HCT116 (cell line): ENCODE data around the gene ALCAM.

Experiments
- CTCF ChIP-seq, 3 experiments: fragments of 200-600 bp in 1 of 3; sonication (generic) in 1 of 3; IDR thresholded peaks in 2 of 3; conservative IDR thresholded peaks in 1 of 3; 2 replicates each; pipeline ENCODE4 v1.5.1; 2012 to 2017; ENCODE audit warnings: low read depth in 2 of 3, low read length in 2 of 3, antibody characterized with exemption in 1 of 3, borderline replicate concordance in 1 of 3, control low read depth in 1 of 3, mild to moderate bottlenecking in 1 of 3, mixed read lengths in 1 of 3, mixed run types in 1 of 3, moderate library complexity in 1 of 3; ENCODE audit not compliant: insufficient read depth in 1 of 3
- EZH2 ChIP-seq: fragments of 200-600 bp; sonication (generic); IDR thresholded peaks from 2 replicates; pipeline ENCODE4 v1.6.1; 2017; ENCODE audit warnings: antibody characterized with exemption, mixed run types
- POLR2A ChIP-seq: IDR thresholded peaks from 2 replicates; pipeline ENCODE4 v1.7.0; 2011; ENCODE audit warnings: borderline replicate concordance; ENCODE audit not compliant: insufficient read depth, insufficient read length; ENCODE audit errors: extremely low read depth
- POLR2AphosphoS5 ChIP-seq: IDR thresholded peaks from 2 replicates; pipeline ENCODE4 v1.6.1; 2011; ENCODE audit warnings: mild to moderate bottlenecking, low read depth, low read length, moderate library complexity
- YY1 ChIP-seq: IDR thresholded peaks from 2 replicates; pipeline ENCODE4 v1.6.1; 2011; ENCODE audit warnings: low read length, low read depth, moderate library complexity, mild to moderate bottlenecking; ENCODE audit not compliant: insufficient replicate concordance; ENCODE audit errors: extremely low read depth

- TF ChIP-seq CTCF (IDR thresholded peaks at IDR 0.05 in 2 of 3, conservative IDR thresholded peaks at IDR 0.05 in 1 of 3; ENCODE audit: borderline replicate concordance in 1 of 3, insufficient read depth in 1 of 3, low read depth in 2 of 3, low read length in 2 of 3) (no peak), POLR2AphosphoS5 (no peak), POLR2A (no peak), EZH2 (no peak), YY1 (no peak)
Observed at GRCh38 chr3:105622169-105622568, 255.5 kb downstream of the ALCAM start.
